OCI-LY1 (cell line): Measurements from ENCODE around the gene FBXW4.

ENCODE experiments used
- EZH2 ChIP-seq: fragments of 200-600 bp; sonication (generic), shearing (Covaris generic); IDR thresholded peaks from 2 replicates; pipeline ENCODE4 v1.8.0; 2017; ENCODE audit warnings: borderline replicate concordance, mixed run types, mild to moderate bottlenecking, antibody characterized with exemption, low read length, moderate library complexity, mixed read lengths
- TF ChIP-seq, protein P1 (sequence below): fragments of 200-600 bp; sonication (generic), shearing (Covaris generic); IDR thresholded peaks from 2 replicates; pipeline ENCODE4 v1.5.1; 2017; ENCODE audit warnings: mild to moderate bottlenecking, antibody characterized with exemption, low read length, moderate library complexity, mixed read lengths

- TF ChIP-seq, protein P1, sequence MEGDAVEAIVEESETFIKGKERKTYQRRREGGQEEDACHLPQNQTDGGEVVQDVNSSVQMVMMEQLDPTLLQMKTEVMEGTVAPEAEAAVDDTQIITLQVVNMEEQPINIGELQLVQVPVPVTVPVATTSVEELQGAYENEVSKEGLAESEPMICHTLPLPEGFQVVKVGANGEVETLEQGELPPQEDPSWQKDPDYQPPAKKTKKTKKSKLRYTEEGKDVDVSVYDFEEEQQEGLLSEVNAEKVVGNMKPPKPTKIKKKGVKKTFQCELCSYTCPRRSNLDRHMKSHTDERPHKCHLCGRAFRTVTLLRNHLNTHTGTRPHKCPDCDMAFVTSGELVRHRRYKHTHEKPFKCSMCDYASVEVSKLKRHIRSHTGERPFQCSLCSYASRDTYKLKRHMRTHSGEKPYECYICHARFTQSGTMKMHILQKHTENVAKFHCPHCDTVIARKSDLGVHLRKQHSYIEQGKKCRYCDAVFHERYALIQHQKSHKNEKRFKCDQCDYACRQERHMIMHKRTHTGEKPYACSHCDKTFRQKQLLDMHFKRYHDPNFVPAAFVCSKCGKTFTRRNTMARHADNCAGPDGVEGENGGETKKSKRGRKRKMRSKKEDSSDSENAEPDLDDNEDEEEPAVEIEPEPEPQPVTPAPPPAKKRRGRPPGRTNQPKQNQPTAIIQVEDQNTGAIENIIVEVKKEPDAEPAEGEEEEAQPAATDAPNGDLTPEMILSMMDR = no peak
- TF ChIP-seq EZH2 = no peak
Measured at GRCh38 chr10:101617102-101617823, 77.7 kb downstream of the FBXW4 start.
